NCI-H345 (cell line): ENCODE data around the gene WARS2.
"Not testable (repeated sequence)": the region's sequence is repeated elsewhere in the genome, so short reads cannot be mapped to it uniquely, and the experiment has no call there.

Experiments used
- DNase-seq: peaks from one replicate; lab custom pipeline; 2025; lab: John Stamatoyannopoulos, UW

The WARS2 gene

DNA sequence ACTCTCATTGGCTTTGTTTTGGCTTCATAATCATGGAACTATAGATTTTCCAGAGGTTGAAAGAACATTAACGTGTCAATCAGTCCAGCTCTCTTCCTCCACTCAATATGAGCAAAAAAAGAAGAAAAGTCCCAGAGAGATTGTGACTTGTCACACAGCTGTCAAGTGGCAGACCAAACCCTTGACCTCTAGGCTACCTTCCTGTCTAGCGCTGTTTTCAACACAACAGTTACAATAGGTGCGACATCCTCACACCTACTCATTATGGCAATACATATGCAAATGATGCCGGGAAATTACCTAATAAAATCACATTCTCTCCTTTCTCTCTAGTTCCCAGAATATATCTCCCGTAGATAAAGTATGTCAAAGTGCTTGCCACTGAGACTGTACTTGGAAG is 1.1 kb downstream of the WARS2 start:
- peak; percentile 32 for DNase-seq

DNA sequence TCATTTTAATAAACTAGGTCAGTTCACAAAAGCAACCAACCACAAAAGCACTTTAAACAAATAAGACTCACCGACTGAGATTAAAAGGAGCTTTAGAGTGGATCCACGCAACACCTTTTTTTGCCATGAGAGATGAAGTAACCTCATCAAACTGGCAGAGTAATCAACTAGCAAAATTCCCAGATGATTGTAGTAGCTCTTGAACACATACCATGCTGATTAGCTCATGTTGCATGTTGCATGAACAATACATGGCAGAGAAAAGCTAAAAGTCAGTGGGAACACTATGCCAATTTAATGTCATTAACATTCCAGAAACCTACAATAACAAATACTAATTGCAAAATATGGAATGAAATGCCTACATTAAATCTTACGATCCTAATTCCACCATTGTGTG is 4.1 kb downstream of the WARS2 start:
- DNase-seq = no peak

DNA sequence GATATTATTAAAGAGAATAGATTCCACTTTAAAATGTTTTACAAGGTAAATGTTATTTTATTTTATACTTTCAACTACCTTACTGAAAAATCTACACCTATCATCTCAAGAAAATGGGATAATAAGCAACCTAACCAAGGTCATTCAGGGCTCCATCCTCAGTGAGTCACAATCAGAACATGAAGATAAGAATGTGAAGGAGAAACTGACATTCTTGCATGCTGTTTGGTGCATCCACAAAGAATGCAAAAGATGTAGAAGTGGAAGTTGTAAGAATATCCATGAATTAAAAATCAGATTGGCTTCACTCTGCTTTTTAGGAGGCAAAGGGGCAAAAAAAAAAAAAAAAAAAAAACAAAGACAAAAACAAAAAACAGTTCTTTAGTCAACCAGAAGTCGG is 6.5 kb downstream of the WARS2 start:
- DNase-seq = no peak

DNA sequence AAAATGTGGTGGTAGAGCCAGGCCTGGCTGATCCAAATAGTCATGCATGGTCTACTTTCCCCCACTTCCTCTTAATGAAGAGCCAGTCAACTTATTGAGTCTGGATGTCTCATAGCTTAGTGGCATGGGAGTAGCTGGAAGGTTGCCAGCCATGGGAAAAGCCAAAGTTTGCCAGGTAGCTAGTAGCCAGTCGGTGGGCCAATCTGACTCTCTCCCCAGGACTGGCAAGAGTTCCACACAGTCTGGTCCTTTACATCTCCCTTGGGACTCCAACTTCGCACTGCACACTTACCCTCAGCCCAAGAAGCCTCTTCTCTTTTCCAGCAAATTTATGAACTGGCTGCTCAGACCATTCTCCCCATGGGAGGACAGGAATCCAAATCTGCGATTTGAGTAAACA is 8.3 kb downstream of the WARS2 start:
- DNase-seq = no peak

DNA sequence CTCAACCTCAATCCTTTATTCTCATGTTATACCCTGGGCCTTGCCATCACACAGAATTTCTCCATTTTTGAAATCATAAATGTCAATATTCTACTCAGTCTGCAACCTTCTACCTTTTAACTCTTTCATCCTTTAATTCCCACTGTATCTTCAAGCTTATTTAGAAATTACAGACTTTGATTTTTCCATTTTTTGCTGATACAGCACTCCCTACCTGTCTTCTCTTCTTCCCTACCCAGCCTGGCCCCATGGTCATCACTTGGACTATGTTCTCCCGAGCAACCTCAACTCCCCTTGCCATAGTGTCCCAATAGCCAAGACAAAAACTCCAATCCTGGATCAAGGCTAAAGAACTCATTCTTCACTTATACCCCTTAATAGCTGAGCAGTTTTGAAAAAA is 14.6 kb downstream of the WARS2 start:
- no peak for DNase-seq

DNA sequence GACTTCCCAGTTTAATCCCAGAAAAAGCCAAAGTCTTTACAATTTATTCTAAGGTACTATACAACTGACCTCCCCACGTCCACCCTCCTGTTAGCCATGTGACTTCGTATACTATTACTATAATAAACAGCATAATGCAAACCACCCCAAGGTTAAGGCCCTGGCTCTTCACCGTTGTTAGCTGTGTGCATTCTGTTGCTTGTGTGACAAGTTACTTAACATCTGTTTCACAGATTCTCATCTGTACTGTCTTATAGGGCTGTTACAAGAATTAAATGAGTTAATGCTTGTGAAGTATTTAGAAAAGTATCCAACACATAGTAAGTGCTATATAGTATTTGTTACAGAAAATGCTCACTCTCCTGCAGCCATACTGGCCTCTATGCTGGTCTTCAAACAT is 15.7 kb downstream of the WARS2 start:
- DNase-seq = no peak

DNA sequence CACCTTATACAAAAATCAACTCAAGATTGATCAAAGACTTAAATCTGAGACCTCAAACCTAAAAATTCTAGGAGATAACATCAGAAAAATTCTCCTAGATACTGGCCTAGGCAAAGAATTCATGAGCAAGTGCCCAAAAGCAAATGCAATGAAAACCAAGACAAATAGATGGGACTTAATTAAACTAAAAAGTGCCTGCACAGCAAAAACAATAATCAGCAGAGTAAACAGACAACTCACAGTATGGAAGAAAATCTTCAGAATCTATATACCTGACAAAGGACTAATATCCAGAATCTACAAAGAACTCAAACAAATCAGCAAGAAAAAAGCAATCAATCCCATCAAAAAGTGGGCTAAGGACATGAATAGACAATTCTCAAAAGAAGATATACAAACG is 18.6 kb downstream of the WARS2 start:
- not testable (repeated sequence) for DNase-seq

DNA sequence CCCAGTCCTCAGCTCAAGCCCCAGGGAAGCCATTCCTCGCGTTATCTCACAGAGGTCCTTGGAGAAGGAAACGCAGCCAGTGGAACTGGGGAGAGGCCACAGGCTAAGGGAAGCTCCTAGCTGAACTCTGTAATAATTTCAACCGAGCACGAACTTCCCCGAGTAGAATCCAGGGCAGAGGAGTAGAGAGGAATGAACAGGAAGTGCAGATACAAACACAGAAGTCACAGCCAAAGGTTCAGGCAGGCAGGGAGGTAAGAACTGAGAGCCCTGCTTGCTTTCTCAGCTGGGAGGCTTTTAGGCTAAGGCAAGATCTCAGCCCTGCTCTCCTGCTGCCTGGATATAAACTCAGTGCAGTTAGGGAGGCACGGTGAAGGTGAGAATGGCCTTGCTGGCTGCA is 23.7 kb downstream of the WARS2 start:
- DNase-seq = no peak

DNA sequence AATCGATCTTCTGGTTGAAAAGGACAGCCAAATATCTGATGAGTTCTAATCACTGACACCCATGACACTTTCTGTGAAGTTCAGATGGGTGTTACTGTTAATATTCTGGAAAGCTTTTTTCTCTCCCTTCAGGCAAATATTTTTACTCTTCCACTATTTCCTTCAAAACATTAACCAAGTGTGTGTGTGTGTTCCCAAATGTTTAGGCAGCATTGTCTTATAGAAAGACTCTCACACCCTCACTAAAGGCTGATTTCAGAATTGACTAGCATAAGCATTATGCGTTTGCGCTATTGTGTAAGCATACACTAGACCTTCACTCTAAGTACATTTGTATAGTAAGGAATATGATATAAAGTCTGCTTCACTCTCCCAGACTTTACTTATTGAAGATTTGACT is 24.7 kb downstream of the WARS2 start:
- no peak for DNase-seq

DNA sequence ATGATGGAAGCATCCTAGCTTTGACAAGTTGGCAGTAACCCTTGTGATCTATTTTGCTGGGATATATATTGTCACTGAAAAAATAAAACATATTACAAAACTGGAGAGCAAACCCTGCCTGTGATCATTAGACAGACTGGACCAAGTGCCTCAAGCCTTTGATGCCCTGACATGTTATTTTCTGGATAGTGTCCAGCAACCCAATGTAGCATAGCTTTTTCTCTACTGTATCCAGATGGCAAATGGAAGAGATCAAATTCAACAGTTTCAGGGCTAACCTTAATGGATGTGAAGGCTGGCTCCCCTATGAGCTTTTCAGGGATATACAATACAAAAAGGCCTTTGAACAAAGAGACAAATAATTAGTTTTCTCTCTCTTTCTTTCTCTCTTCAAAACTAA is 25.1 kb downstream of the WARS2 start:
- DNase-seq = peak; percentile 11

DNA sequence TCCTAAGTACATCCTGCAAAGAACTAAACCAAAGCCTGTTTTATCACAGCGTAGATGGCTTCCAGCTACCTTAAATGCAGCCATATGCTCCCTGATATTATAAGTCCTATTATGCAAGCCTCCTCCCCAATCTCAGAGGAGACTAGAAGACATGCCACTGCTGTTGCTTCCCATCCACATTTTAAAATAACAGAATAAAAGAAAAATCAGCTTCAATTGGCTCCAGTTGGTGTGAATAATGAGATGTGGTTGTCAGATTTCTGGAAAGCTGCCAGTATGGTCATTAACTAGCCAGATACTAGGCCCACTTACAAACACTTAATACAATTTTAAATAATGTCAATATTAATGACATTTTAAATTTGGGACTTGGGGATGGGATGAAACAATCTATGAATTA is 25.7 kb downstream of the WARS2 start:
- DNase-seq = no peak

DNA sequence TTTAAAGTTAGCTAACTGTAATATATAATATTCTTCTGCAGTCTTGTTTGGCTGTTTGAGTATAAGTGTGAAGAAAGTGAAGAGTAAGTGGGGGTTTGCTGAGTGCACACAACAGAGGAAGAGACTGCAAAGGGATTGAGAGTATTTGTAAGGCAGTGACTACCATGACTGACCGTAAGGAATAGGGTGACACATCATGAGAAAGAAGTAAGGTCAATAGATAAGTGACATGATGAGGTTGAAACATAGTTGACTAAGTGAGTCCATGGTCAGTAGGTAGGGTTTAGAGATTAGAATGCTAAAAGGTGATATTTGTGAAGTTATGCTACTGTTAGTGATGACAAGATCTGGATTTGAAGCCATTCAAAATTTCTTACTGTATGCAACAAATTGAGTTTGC is 27.7 kb downstream of the WARS2 start:
- DNase-seq = no peak

DNA sequence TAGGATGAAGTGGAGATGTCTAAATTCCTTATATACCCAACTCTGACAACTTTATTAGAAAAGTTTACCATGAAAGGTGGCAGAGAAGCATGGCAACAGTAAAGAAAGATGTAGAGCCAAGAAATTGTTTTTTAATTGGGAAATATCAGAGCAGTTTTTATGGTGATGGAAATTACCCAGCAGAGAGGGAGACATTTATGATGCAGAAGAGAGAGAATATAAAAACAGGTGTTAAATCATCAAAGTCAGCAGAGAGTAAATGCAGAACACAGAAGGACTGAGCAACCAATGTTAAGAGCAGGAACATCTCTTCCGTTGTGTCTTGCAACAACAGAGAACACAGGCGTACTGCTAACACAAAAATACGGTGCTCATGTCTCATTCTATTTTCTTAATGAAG is 28.2 kb downstream of the WARS2 start:
- DNase-seq = no peak

DNA sequence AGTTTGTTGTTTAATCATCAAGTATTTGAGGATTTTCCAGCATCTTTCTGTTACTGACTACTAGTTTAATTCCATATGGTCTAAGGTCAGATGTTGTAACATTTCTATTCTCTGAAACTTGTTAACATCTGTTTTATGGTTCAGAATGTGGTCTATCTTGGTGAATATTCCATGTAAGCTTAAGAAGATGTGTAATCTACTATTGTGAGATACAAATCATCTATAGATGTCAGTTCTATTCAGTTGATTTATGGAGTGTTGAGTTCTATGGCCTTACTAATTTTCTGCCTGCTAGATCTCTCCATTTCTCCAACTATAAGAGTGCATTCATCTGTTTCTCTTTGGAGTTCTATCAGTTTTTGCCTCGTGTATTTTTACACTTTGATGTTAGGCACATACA is 31.5 kb downstream of the WARS2 start:
- no peak for DNase-seq

DNA sequence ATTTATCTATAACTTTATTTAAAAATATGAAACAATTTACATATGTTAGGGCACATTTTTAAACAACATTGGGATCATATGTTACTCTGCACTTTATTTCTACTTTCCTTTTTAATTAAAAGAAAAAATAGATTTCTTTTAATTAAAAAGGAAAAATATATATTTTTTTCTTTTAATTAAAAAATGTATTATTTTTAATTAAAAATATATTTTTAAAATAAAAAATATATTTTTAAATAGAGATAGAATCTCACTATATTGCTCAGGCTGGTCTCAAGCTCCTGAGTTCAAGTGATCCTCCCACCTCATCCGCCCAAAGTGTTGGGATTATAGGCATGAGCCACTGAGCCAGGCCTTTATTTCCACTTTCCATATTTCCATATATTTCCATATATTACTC is 36.7 kb downstream of the WARS2 start:
- DNase-seq = no peak

DNA sequence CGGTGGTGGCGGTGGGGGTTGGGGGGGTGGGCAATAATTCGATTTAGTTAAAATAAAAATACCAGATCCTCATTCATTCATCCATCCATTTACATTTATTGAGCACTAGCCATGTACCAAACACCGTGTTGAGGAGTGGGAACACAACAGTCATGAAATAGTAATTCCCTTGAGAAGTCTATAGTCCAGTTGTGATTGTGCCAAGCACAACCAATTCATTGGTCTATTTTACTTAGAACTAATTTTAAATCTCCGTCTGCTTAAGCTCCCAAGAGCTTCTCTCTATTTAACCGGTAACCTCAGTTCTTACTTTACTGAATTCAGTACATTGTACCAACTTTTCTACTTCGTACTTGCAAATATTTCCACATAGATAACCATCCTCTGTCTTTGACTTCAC is 38.4 kb downstream of the WARS2 start:
- DNase-seq = no peak

DNA sequence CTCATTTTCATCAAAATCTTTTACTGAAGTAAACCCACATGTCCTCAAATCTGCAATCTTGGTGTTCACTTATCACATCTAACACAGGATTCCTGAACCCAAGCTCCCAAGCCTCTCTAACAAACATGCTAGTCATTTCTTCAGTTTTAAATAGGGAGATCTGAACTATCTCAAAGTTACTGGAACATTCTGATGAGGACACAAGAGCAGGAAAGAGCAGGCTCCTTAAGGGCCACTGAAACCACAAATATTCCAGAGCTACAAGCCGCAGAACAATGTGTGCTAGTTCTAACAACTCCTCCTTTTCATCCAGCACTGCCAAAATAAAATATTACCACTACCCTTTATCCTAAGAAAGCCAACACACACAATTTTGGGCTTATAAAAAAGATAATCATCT is 38.9 kb downstream of the WARS2 start:
- DNase-seq = no peak

DNA sequence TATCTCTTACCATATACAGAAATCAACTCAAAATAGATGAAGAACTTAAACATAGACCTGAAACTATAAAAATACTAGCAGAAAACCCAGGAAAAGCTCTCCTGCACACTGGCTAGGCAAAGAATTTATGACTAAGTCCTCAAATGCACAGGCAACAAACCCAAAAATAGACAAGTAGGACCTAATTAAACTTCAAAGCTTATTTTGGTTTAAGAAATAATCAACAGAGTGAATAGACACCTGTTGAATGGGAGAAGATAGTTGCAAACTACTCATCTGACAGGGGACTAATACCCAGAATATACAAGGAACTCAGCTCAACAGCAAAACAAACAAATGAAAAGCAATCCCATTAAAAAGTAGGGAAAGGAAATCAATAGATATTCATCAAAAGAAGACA is 40.7 kb downstream of the WARS2 start:
- DNase-seq = no peak

DNA sequence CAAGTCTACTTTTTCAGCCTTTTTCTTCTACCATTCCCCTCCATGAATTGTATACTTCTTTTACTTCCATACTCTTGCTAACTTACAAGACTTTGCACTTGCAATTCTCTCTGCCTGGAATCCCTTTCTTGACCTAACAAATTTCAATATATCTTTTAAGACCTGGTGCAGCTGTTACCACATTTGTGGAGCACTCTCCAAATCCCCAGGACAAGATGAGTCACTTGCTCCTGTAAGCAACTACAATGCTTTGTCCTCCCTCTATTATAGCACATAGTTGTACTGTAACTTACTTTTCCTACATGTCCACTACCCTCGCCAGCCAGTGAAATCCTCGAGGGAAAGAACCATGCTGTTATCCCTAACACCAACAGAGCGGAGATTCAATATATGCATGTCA is 43.1 kb downstream of the WARS2 start:
- DNase-seq = no peak

DNA sequence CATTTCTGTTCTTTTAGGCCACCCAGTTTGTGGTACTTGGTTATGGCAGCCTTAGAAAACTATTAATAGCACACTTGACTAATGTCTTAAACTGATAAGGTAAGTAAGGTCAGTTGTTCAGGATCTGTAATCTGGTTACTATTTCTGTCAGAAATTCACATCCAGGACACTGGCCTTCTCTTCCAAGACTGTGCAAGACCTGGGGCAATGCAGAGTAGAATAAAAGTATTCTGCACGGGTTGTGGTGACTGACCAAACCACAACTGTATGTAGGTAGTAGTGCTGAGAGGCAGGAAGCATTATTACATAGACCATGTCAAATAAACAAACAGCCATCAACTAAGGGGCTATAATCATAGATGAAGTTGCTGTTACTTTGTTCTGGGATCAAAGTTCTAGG is 46.7 kb downstream of the WARS2 start:
- no peak for DNase-seq

DNA sequence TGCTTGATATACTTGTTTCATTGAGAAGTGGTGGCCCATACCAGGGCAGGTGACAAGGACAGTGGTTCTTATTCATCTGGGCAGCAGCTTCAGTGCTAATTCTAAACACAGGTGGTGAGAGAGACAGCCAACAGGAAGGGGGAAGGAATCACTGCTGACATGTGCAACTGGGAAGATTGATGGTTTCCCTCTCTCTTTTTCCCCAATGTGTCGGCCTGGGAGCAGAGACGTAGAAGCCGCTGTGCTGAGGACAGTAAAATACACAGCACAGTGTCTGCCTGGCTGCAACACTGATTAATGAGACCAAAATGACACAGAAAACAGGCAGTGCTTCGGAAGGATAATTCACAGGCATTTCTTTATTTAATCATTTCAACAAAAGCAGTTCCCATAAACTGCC is 48.8 kb downstream of the WARS2 start:
- no peak for DNase-seq

DNA sequence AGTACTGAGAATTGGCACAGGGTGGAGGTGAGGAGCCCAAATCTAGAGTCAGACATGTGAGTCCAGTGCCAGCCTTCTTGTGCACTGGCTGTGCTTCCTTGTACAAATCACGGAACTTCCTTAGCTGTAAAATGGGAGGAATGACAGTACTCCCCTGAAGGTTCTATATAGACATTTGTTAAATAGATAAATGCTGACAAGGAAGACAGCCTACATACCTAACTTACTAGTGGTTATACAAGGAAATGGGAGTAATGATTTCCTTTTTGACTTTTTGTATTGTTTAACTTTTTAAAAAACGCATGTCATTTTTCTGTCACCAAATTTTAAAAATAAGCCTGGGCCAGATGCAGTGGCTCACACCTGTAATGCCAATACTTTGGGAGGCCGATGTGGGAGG is 50.2 kb downstream of the WARS2 start:
- DNase-seq = no peak

DNA sequence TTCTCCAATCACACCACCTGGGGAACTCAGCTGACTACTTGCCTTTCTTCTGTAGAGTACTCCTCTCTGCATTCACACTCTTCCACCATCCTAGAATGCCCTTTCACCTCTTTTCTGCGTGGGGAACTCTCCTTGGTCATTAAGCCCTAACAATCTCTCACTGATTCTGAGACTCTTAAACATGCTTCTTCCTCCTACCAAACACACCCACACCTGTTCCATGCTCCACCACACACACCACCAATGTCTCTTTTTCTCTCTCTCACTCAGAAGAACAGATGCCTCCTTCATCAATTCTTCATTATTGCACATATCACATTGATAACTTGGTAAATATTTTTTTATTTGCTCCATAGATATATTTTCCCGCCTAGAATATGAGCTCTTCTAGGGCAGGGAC is 53.6 kb downstream of the WARS2 start:
- no peak for DNase-seq

DNA sequence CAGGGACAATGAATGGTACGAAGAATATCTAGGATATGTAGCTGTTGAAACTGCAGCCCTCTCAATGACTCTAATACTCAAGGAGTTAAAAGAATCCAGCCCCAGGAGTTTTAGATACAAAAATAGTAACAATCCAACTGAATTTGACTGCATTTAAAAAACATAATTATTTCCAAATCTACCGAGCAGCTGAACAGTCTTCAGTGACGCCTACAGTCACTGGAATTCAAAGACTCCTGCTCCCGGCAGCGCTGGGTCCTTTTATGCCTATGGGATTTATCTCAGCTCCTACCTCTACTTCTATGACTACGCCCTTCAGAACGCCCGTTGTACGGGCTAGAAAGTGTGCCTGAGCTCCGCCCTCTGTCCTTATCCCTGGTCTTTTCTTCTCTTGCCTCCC is 55.7 kb downstream of the WARS2 start:
- no peak for DNase-seq

DNA sequence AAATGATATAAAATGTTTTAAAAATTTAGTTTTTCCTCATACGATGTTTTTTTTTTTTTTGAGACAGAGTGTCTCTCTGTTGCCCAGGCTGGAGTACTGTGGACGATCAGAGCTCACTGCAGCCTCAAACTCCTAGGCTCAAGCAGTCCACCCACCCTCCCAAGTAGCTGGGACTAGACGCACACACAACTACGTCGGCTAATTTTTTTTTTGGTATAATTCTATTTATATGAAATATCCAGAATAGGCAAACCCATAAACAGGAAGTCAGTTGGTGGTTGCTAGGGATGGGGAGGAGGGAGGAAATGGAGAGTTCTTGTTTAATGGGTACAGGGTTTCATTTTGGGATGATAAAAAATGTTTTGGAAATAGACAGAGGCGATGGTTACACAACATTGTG is 56.5 kb downstream of the WARS2 start:
- no peak for DNase-seq
